Measurements from ENCODE around the gene TEAD2. TPM values are rescaled to one million over a fixed set of nuclear protein-coding genes. Genes with fewer than 3 reads are reported as not detected.

TEAD2 gene
- total and polyA plus RNA-seq, 2 of the 13 experiments (the other 11 are each of a cell fraction or from before 2014, with no cell fraction given): 10.8 to 12.5 TPM

- Histone ChIP-seq H3K4me1 (ENCODE audit: insufficient read depth, low read length) (peaks cover 35% of the 10 kb centered on the region), H3K9ac (ENCODE audit: insufficient read depth, low read depth, low read length) (no peak overlapping the region), H4K20me1 (ENCODE audit: insufficient read depth, low read length) (no peaks in the 10 kb centered on the region), H3K9me3 (ENCODE audit: low read length) (no peaks in the 10 kb centered on the region), H3K4me3 (replicated peaks in 1 of 3; ENCODE audit: insufficient read depth in 1 of 3, low read depth in 2 of 3, low read length in 3 of 3) (no peak overlapping the region; a peak in 1 of 6 replicates), H3K79me2 (ENCODE audit: insufficient read depth, low read length) (no peaks in the 10 kb centered on the region), H3K4me2 (ENCODE audit: low read depth, low read length) (peak overlapping the region; percentile 23; the same call in 1 of the 2 replicates), H3K27me3 (ENCODE audit: control insufficient read depth in 1 of 2, insufficient read depth in 2 of 2, low read length in 2 of 2) (no peaks in the 10 kb centered on the region), H3K36me3 (replicated peaks in 1 of 2; ENCODE audit: control insufficient read depth in 1 of 2, insufficient read depth in 2 of 2, low read length in 2 of 2) (no peaks in the 10 kb centered on the region), H2AFZ (ENCODE audit: low read length) (no peak overlapping the region), H3K27ac (ENCODE audit: extremely low read length, insufficient read depth, low read length) (no peak overlapping the region)
- WGBS (ENCODE audit: low lambda C conversion rate): 48% methylated on average over 3 of the region's 3 CpGs
- DNase-seq (ENCODE audit: low spot score) (no peak), FAIRE-seq (no peak), ATAC-seq (no peak)
- no TSS peak for BruUV-seq (replicated peaks)
- intact Hi-C loops (cut with micrococcal nuclease; ENCODE audit: unreplicated experiment): no loop called here
- ChIA-PET POLR2A (no interaction called here), CTCF (ENCODE audit: low intra/inter-chr PET ratio, low total read pairs) (no interaction called here)
- in situ Hi-C loops (cut with HindIII; ENCODE audit: extremely low pct_ligation_motif_present, low pct_unique_long_range_greater_than_20kb): no loop called here
- TF ChIP-seq ZNF646 (CRISPR knock-in tag; IDR thresholded peaks at IDR 0.05) (no peak), ZEB1 (IDR thresholded peaks at IDR 0.05; ENCODE audit: insufficient replicate concordance, low read depth) (no peak), SNAPC4 (CRISPR knock-in tag; IDR thresholded peaks at IDR 0.05) (no peak), ZNF562 (CRISPR knock-in tag; IDR thresholded peaks at IDR 0.05; ENCODE audit: borderline replicate concordance) (no peak), SRY (CRISPR knock-in tag; IDR thresholded peaks at IDR 0.05) (no peak), RBM39 (IDR thresholded peaks at IDR 0.05; ENCODE audit: low read depth, low read length, poor library complexity, severe bottlenecking) (no peak)
Observed at GRCh38 chr19:49333418-49333805, 28.8 kb downstream of the TEAD2 start.

Measured in HepG2 (cell line).